ENCODE data around the gene VARS1.
"Not testable (repeated sequence)": the region's sequence is repeated elsewhere in the genome, so short reads cannot be mapped to it uniquely, and the experiment has no call there.

Gene VARS1

DNA sequence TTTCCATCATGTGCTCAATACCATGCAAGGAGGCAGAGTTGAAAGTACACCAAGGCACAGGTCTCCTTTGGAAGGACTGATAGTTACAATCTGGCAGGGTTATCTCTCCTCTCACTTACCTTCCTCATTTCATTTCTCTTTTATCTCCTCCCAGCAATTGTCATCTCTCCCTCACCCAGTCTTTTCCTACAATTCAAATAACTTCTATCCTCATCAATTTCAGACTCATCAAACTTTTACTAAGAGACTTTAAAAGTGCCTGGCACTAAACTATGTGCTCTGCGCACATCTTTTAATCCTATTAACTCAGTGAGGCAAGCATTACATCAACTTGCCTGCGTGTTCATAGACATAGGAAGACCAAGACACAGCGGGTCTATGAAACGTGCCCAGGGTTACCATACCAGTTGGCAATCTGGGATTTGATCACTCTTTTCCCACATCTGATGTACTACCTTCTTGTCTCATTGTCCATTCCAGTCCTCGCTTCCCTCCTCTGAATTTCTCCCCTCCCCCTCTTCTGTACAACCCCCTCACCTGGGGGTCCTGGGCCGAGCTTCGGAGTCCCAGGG, 1.2 kb downstream of the VARS1 start:
- Histone ChIP-seq H3K27ac (ENCODE audit: low read depth in 2 of 2, low read length in 2 of 2) (peak overlapping the region; percentile 83 to 85), H3K27me3 (ENCODE audit: control insufficient read depth in 2 of 2, insufficient read depth in 2 of 2, low read length in 2 of 2) (no peaks in the 10 kb centered on the region), H3K9me3 (ENCODE audit: control insufficient read depth in 2 of 2, low read length in 2 of 2) (no peaks in the 10 kb centered on the region), H3K4me1 (ENCODE audit: control insufficient read depth in 2 of 2, insufficient read depth in 2 of 2, low read length in 2 of 2) (peaks cover 10 to 13% of the 10 kb centered on the region in 2 donors), H3K9ac (ENCODE audit: low read depth in 1 of 2, low read length in 2 of 2) (peak overlapping the region; percentile 89 to 98), H3K36me3 (ENCODE audit: control insufficient read depth in 2 of 2, insufficient read depth in 2 of 2, low read length in 2 of 2) (peaks cover 3 to 12% of the 10 kb centered on the region in 2 donors), H3K4me3 (ENCODE audit: low read length in 2 of 2) (peak overlapping the region; percentile 91 to 93)

DNA sequence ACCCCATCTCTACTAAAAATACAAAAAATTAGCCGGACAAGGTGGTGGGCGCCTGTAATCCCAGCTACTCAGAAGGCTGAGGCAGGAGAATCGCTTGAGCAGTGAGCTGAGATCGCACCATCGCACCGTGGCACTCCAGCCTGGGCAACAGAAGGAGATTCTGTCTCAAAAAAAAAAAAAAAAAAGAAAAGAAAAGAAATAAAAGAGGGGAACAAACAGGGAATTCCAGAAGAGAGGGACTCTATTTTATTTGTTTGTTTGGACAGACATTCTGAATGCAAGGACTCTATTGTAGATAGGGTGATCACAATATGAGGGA, 1.7 kb downstream of the VARS1 start:
- H3K4me1 ChIP-seq (ENCODE audit: control insufficient read depth in 2 of 2, insufficient read depth in 2 of 2, low read length in 2 of 2), result peaks cover 10 to 13% of the 10 kb centered on the region in 2 donors
- not testable (repeated sequence) for H3K27ac ChIP-seq (ENCODE audit: low read depth in 2 of 2, low read length in 2 of 2); H3K9me3 ChIP-seq (ENCODE audit: control insufficient read depth in 2 of 2, low read length in 2 of 2); H3K27me3 ChIP-seq (ENCODE audit: control insufficient read depth in 2 of 2, insufficient read depth in 2 of 2, low read length in 2 of 2)
- peak overlapping the region in 1 of 2 donors; percentile 91 for H3K4me3 ChIP-seq (ENCODE audit: low read length in 2 of 2)
- peaks cover 3 to 12% of the 10 kb centered on the region in 2 donors for H3K36me3 ChIP-seq (ENCODE audit: control insufficient read depth in 2 of 2, insufficient read depth in 2 of 2, low read length in 2 of 2)
- peak overlapping the region in 1 of 2 donors; percentile 89 for H3K9ac ChIP-seq (ENCODE audit: low read depth in 1 of 2, low read length in 2 of 2)

DNA sequence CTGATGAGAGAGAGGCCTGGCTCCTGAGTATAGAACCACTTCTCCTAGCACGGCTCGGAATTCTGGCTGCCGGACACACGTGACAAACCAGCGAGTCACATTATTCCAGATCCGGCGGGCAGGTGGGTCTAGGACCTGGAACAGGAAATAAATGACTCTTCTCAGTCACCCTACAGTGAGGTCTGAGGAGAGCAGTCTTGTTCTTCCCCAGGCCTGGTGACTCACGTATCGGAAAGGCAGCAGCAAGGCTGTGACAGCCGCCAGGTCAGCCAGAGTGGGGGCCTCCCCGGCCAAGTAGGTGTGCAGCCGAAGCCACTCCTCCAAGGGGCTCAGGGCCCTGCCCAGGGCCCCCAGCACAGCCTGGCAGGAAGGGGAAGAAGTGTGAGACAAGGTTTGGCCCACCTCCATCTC, 2.8 kb downstream of the VARS1 start:
- no peaks in the 10 kb centered on the region for H3K9me3 ChIP-seq (ENCODE audit: control insufficient read depth in 2 of 2, low read length in 2 of 2)
- H3K36me3 ChIP-seq (ENCODE audit: control insufficient read depth in 2 of 2, insufficient read depth in 2 of 2, low read length in 2 of 2), result peaks cover 3 to 9% of the 10 kb centered on the region in 2 donors
- peaks cover 10 to 13% of the 10 kb centered on the region in 2 donors for H3K4me1 ChIP-seq (ENCODE audit: control insufficient read depth in 2 of 2, insufficient read depth in 2 of 2, low read length in 2 of 2)
- no peak overlapping the region for H3K4me3 ChIP-seq (ENCODE audit: low read length in 2 of 2)
- H3K27me3 ChIP-seq (ENCODE audit: control insufficient read depth in 2 of 2, insufficient read depth in 2 of 2, low read length in 2 of 2), result no peaks in the 10 kb centered on the region
- no peak overlapping the region for H3K9ac ChIP-seq (ENCODE audit: low read depth in 1 of 2, low read length in 2 of 2)
- H3K27ac ChIP-seq (ENCODE audit: low read depth in 2 of 2, low read length in 2 of 2), result no peak overlapping the region

DNA sequence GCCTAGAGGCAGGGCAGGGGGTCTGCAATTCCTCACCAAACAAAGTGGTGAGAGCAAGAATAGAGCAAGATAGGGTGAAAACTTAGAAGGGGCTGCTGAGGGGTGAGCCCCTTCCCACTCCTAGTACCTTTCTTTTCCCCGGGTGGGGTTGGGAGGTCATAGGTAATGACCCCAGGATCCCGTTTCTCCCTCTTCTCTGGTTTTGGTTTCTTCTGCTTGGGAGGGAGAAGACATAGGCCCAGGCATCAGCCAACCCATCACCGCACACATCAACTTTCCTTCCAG, 3.5 kb downstream of the VARS1 start:
- Histone ChIP-seq H3K4me1 (ENCODE audit: control insufficient read depth in 2 of 2, insufficient read depth in 2 of 2, low read length in 2 of 2) (peaks cover 10 to 13% of the 10 kb centered on the region in 2 donors), H3K36me3 (ENCODE audit: control insufficient read depth in 2 of 2, insufficient read depth in 2 of 2, low read length in 2 of 2) (peaks cover 2 to 3% of the 10 kb centered on the region in 2 donors), H3K27ac (ENCODE audit: low read depth in 2 of 2, low read length in 2 of 2) (no peak overlapping the region), H3K9ac (ENCODE audit: low read depth in 1 of 2, low read length in 2 of 2) (no peak overlapping the region), H3K4me3 (ENCODE audit: low read length in 2 of 2) (no peak overlapping the region), H3K27me3 (ENCODE audit: control insufficient read depth in 2 of 2, insufficient read depth in 2 of 2, low read length in 2 of 2) (no peaks in the 10 kb centered on the region), H3K9me3 (ENCODE audit: control insufficient read depth in 2 of 2, low read length in 2 of 2) (no peaks in the 10 kb centered on the region)

DNA sequence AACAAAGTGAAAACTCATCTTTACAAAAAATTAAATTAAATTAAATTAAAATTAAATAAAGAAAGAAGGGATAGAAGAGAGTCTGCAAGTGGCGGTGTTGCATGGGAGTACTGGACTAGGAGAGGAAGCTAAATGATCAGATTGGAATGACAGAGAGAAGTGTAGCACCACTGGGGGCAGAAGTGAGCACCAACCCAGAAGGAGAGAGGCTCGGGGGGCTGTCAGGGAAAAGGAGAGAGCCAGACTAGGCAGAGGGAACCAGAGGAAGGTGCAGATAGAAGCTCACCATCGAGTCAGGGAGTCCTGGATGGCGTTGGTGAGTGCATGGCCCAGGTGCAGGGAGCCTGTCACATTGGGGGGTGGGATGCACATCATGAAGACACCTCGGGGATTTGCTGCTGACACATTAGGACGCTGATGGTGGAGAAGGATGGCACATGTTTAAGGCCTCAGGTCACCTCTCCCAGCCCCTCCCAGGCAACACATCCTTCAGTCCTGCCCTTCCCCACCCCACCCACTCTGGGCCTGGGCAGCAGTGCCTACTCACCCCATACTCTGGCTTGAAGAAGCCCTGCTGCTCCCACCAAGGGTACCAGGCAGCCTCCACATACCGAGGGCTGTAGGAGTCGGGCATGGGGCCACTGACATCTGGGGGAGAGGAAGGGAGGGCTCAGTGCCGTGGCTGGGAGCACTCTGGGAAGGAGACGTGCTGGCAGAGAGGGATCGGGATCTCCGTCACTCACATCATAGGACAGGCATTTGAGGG, 4.0 kb downstream of the VARS1 start:
- no peak overlapping the region for H3K9ac ChIP-seq (ENCODE audit: low read depth in 1 of 2, low read length in 2 of 2)
- H3K9me3 ChIP-seq (ENCODE audit: control insufficient read depth in 2 of 2, low read length in 2 of 2), result no peaks in the 10 kb centered on the region
- no peaks in the 10 kb centered on the region for H3K27me3 ChIP-seq (ENCODE audit: control insufficient read depth in 2 of 2, insufficient read depth in 2 of 2, low read length in 2 of 2)
- H3K27ac ChIP-seq (ENCODE audit: low read depth in 2 of 2, low read length in 2 of 2), result no peak overlapping the region
- H3K36me3 ChIP-seq (ENCODE audit: control insufficient read depth in 2 of 2, insufficient read depth in 2 of 2, low read length in 2 of 2), result peaks cover 2 to 3% of the 10 kb centered on the region in 2 donors
- H3K4me1 ChIP-seq (ENCODE audit: control insufficient read depth in 2 of 2, insufficient read depth in 2 of 2, low read length in 2 of 2), result peaks cover 10 to 13% of the 10 kb centered on the region in 2 donors
- no peak overlapping the region for H3K4me3 ChIP-seq (ENCODE audit: low read length in 2 of 2)

DNA sequence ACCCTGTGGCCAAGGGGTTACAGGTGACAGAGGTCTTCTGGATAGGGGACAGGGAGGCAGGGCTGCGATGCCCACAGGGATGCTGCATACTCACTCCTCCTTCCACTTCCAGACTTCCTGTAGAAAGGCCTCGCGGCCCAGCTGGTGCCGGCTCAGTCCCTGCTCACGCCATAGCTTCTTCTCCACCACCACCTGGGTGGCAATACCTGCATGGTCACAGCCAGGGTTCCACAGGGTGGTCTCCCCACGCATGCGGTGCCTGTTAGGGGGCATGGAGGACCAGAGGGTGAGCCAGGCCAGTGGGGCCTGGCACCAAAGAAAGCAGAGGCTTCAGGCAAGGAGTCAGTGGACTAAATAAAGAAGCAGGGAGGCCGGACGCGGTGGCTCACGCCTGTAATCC, 10.1 kb downstream of the VARS1 start:
- H3K36me3 ChIP-seq (ENCODE audit: control insufficient read depth in 2 of 2, insufficient read depth in 2 of 2, low read length in 2 of 2), result peaks cover 20 to 43% of the 10 kb centered on the region in 2 donors
- no peak overlapping the region for H3K27ac ChIP-seq (ENCODE audit: low read depth in 2 of 2, low read length in 2 of 2)

DNA sequence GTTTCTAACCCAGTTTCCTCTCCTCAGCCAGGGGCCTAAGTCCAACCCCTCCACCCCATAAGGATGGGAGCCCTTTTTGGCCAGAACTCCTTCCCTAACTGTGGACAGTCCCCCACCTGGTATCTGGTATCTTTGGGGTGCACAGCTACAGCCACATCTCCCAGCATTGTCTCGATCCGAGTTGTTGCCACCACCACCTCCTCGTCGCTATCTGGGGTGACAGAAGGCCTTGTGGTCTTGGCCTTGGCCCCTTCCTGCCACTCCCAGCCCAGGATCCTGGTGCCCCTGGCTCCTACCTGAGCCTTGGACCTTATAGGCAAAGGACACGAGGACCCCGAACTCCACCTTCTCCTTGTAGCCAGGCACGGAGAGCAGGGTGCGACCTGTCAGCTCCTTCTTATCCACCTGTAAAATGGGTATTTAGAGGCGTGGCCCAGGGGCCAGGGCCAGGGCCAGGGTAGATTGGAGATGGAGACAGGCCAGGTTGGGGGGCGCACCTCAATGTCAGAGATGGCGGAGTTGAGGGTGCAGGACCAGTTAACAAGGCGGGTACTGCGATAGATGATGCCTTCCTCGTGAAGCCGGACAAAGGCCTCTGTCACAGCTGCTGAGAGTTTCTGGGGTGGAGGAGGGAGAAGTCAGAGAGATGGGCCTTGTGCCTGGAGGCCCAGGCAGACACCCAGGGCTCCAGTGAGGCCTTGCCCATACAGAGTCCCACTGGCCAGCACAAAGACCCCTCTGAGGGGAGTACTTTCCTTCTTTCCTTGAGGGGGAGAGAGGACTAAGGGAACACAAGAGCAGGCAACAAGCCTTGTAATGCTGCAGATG, 11.2 kb downstream of the VARS1 start:
- Histone ChIP-seq H3K36me3 (ENCODE audit: control insufficient read depth in 2 of 2, insufficient read depth in 2 of 2, low read length in 2 of 2) (peaks cover 28 to 50% of the 10 kb centered on the region in 2 donors), H3K9me3 (ENCODE audit: control insufficient read depth in 2 of 2, low read length in 2 of 2) (no peaks in the 10 kb centered on the region), H3K4me3 (ENCODE audit: low read length in 2 of 2) (no peak overlapping the region), H3K27ac (ENCODE audit: low read depth in 2 of 2, low read length in 2 of 2) (no peak overlapping the region), H3K9ac (ENCODE audit: low read depth in 1 of 2, low read length in 2 of 2) (no peak overlapping the region), H3K27me3 (ENCODE audit: control insufficient read depth in 2 of 2, insufficient read depth in 2 of 2, low read length in 2 of 2) (no peaks in the 10 kb centered on the region), H3K4me1 (ENCODE audit: control insufficient read depth in 2 of 2, insufficient read depth in 2 of 2, low read length in 2 of 2) (no peaks in the 10 kb centered on the region)

More for the DNA sequence above, 10.1 kb downstream of the VARS1 start:
- H3K9ac ChIP-seq (ENCODE audit: low read depth in 1 of 2, low read length in 2 of 2), result no peak overlapping the region
- H3K4me3 ChIP-seq (ENCODE audit: low read length in 2 of 2), result no peak overlapping the region
- H3K27me3 ChIP-seq (ENCODE audit: control insufficient read depth in 2 of 2, insufficient read depth in 2 of 2, low read length in 2 of 2), result no peaks in the 10 kb centered on the region
- H3K4me1 ChIP-seq (ENCODE audit: control insufficient read depth in 2 of 2, insufficient read depth in 2 of 2, low read length in 2 of 2), result no peaks in the 10 kb centered on the region
- H3K9me3 ChIP-seq (ENCODE audit: control insufficient read depth in 2 of 2, low read length in 2 of 2), result no peaks in the 10 kb centered on the region

DNA sequence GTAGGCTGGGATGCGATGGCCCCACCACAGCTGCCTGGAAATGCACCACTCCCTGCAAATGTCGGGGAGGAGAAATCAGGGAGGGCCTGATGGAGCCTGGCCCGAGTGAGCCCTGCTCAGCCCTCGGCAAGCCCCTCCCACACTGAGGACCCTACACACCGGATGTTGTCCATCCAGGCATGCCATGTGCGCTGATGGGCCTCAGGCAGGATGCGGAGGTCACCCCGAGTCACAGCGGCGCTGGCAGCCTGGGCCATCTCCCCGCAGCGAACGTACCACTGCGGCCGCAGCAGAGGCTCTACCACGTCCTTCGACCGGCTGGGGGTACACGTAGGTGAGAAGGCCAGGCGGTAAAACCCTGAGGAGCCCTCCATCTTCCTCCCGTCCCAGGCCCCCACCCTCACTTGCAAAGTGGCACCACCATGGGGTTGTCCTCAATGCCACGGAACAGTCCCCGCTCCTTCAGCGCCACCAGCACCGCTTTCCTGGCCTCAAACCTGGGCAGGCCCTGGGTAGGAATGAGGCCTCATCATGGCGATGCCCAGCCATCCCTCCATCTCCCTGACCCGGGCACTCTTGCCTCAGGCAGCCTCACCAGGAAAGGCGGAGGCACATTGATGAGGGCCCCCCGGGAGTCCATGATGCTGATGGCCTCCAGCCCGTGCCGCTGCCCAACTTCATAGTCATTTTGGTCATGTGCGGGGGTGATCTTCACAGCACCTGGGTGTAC, 13.3 kb downstream of the VARS1 start:
- peaks cover 28 to 53% of the 10 kb centered on the region in 2 donors for H3K36me3 ChIP-seq (ENCODE audit: control insufficient read depth in 2 of 2, insufficient read depth in 2 of 2, low read length in 2 of 2)
- no peak overlapping the region for H3K27ac ChIP-seq (ENCODE audit: low read depth in 2 of 2, low read length in 2 of 2)

DNA sequence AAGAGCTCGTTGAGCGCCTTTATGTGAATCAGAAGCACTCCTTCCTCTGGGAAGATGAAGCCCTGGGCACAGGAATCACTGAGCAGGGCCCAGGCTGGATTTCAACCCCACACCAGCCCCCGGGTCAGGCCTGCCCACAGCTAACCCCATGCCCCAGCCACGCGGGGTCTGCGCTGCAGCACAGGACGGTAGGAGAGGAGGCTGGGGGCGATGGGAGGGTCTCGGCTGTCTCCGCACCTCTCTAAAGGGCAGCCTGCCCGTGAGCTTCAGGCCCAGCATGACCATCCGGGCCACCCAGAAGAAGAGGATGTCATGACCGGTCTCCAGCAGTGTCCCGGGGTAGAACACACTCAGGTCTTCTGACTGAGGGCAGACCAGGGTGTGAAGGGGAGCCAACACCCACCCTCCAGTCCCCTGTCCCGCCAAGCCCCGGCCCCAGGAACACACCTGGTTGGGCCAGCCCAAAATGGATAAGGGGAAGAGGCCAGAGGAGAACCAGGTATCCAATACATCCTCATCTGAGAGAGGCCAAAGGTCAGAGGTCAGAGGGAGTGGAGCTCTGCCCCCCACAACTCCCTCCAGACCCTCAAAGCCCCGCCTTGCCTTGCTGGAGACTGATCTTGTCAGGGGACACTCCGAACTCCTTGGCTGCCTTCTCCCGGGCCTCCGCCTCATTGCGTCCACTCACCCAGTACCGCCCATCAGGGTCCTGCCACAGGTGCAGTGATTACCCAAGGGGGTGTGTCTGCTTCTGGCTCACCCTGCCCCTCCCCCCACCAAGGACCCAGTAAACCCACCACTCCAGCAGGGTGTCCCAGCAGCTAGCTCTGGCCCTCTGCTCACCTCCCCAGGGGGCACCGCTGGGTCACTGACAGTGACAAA, 14.1 kb downstream of the VARS1 start:
- H3K36me3 ChIP-seq (ENCODE audit: control insufficient read depth in 2 of 2, insufficient read depth in 2 of 2, low read length in 2 of 2), result peaks cover 28 to 53% of the 10 kb centered on the region in 2 donors
- H3K9me3 ChIP-seq (ENCODE audit: control insufficient read depth in 2 of 2, low read length in 2 of 2), result no peaks in the 10 kb centered on the region
- H3K4me3 ChIP-seq (ENCODE audit: low read length in 2 of 2), result no peak overlapping the region
- H3K4me1 ChIP-seq (ENCODE audit: control insufficient read depth in 2 of 2, insufficient read depth in 2 of 2, low read length in 2 of 2), result peaks cover 11% of the 10 kb centered on the region in 2 donors
- no peaks in the 10 kb centered on the region for H3K27me3 ChIP-seq (ENCODE audit: control insufficient read depth in 2 of 2, insufficient read depth in 2 of 2, low read length in 2 of 2)
- H3K27ac ChIP-seq (ENCODE audit: low read depth in 2 of 2, low read length in 2 of 2), result no peak overlapping the region
- no peak overlapping the region for H3K9ac ChIP-seq (ENCODE audit: low read depth in 1 of 2, low read length in 2 of 2)

More for the DNA sequence above, 13.3 kb downstream of the VARS1 start:
- Histone ChIP-seq H3K27me3 (ENCODE audit: control insufficient read depth in 2 of 2, insufficient read depth in 2 of 2, low read length in 2 of 2) (no peaks in the 10 kb centered on the region), H3K9ac (ENCODE audit: low read depth in 1 of 2, low read length in 2 of 2) (no peak overlapping the region), H3K4me1 (ENCODE audit: control insufficient read depth in 2 of 2, insufficient read depth in 2 of 2, low read length in 2 of 2) (peaks cover 3 to 4% of the 10 kb centered on the region in 2 donors), H3K4me3 (ENCODE audit: low read length in 2 of 2) (no peak overlapping the region), H3K9me3 (ENCODE audit: control insufficient read depth in 2 of 2, low read length in 2 of 2) (no peaks in the 10 kb centered on the region)
